NCI-H2227 (cell line): ENCODE measurements around the gene FAF1.
"Not testable (repeated sequence)": the region's sequence is repeated elsewhere in the genome, so short reads cannot be mapped to it uniquely, and the experiment has no call there.

ENCODE experiments used
- DNase-seq: peaks from one replicate; lab custom pipeline; 2025; ENCODE audit not compliant: unreplicated experiment; lab: John Stamatoyannopoulos, UW

Gene FAF1

GRCh38 chr1:50852889-50853288 lies 107.2 kb downstream of the FAF1 start:
- DNase-seq: no peak

DNA sequence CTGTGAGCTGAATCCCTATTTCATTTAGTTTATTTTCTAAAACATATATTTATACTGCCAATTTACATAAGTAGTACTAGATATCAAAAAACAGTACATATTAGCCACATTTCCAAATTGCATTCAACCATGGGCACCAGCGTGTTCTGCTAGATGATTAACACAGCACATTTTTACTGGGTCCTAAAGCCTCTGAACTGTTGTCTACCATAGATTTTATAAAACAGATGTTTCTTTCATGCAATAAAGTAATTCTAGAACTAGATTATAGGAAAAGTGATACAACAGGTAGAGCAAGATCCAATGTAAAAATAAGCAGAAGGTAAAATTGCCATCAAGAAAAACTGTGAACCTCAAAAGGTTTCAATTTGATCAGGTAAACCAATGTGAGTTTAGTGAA lies 108.6 kb downstream of the FAF1 start:
- no peak for DNase-seq

- no peak for DNase-seq
Measured at GRCh38 chr1:50851034-50851433, 109.0 kb downstream of the FAF1 start.

DNA sequence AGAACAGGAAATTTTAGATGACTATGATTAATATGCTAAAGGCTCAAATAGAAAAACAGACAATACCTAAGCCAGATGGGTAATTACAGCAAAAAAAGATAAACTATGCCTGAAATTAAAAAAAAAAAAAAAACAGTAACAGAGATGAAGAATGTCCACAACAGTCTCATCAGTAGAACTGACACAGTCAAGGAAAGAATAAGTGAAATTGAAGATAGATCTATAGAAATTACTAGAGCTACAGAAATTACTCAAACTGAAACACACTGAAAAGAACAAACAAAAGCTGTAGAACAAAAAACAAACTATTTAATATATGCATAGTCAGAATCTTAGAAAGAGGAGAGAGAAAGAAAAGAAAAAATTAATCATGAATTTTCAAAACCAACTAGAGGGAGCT lies 112.8 kb downstream of the FAF1 start:
- no peak for DNase-seq

DNA sequence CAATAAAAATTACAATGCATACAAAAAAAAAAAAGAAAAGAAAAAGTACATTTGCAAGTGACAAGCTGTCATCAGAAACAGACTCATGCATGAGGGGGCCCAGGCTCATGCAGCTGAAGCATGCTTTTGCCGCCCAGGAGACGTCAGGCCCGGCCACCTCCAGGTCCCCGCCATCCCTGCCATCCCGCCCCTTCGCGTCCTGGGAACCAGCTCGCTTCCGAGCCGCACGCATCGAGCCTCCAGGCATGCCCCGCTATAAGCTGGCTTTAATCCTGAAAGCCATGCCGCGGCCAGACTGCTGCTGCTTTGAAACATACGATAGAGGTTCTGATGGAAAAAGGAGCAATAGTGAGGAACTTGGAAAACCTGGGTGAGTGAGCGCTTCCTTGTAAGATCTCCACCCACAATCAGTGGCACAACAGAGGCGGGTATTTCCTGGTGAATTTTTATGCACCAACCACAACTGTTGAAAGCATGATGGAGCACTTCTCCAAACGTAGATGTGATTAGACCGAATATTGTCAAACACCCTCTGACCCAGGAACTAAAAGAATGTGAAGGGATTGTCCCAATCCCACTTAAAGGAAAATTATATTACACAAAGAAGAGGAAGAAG lies 113.7 kb downstream of the FAF1 start:
- DNase-seq: no peak

DNA sequence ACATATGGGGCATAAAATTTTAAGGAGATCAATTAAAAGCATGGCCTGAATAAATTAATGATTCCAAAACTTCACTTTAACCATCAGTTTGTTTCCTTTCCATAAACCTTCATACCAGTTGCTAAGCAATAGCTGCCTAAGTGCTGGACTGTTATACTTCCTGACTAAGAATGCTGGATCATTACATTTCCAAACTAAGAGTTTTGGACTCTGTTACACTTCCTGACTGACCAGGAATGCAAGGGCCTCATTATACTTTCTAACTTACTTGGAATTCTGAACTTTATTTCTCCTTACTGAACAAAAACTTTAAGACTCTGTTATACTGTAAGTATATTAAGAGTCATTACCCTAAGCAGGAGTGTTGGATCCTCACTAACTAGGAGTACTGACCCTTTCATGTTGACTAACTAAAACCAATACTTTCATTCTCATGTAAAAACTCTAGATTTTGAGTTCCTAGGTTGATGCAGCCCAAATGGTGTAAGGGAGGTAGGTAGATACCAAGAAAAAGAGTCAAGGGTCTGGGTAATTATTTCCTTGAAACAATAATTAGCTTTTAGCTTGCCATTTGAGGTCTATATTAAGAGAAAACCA lies 118.2 kb downstream of the FAF1 start:
- DNase-seq: no peak

DNA sequence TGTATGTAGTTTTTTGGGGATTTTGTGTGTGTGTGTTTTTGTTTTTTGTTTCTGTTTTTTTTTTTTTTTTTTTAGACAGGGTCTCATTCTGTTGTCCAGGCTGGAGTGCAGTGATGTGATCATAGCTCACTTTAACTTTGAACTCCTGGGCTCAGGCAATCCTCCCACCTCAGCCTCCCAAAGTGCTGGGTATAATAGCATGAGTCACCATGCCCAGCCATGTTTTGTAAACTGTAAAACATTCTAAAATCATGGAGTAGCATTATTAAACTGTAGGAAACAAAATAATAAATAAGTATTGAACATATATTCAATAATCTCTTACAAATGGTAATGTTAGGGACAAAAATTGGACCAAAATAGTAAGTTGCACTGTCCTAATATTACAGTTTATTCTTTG lies 124.0 kb downstream of the FAF1 start:
- no peak for DNase-seq

GRCh38 chr1:50833216-50833615 lies 126.9 kb downstream of the FAF1 start:
- DNase-seq: no peak

DNA sequence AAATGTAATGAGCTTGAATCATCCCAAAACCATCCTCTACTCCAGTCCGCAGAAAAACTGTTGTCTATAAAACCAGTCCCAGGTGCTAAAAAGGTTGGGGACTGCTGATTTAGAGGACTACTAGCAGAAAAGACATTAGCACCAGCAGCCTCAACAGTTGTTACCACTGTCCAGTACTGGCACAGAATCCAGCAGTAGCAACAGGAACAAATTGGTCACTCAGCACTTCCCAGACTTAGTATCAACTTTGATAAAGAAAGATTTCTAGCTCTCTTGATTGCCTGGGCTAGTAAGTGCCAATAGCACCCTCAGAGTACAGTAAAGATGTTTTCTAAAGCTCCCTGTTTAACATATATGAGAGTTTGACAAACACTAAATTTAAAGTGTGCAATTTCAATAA lies 127.9 kb downstream of the FAF1 start:
- no peak for DNase-seq

GRCh38 chr1:50831300-50832061 lies 128.6 kb downstream of the FAF1 start:
- no peak for DNase-seq

DNA sequence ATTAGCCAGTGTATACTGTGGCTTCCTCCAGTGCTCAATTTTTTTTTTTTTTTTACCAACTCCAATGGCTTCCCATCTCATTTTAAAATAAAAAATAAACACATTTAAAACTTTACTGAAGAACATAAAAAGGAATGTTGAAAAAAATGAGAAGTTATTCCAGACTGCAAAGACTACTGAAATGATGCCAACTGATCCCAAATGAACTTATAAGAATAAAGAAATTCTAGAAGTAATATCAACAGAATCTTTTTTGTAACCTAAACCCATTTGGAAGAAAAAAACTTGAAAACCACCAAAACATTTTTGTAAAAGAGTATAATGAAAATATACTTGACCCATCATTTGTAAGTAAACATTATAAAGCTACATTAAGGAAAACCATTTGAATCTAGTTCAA lies 129.4 kb downstream of the FAF1 start:
- DNase-seq: no peak

DNA sequence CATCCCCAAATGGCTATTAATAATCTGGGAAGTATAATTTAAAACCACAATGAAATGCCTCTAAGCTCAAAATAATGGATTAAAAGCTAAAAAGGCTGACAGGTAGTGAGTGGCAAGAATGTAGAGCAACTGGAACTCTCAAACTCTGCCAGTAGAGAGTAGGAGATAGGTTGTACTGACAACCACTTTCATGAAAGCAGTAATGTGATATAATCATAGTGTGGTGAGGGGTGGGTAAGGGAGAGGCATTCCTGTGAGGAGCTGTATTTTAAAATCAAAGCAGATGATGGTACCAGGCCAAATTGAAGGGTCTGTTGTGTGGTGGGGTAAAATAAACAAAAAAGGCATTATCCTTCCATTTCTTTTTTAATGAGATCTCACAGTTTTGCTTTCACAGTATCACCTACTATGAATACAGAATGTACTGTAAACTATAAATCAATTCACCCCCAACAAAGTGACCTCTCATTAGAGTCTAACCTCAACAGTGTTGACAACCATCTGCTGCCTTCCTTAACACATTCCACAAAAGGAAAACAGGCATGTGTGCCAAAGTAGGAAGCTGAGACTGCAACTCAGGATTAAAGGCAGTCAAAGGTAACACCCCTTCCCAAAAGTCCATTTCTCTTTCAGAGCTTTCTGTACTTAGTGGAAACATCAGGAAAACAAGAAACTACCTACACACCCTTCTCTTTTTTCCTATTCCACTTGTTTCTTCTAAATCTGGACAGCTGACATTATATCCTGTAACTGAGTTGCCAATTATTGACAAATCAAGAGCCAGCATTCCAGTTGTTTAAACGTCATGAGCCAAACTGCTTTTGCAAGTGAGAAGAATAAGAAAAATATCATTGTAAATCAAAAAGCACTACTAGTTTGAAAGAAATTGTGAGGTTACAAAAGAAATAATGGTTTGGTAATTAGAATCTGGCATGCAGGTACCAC lies 130.8 kb downstream of the FAF1 start:
- peak; percentile 16 for DNase-seq

GRCh38 chr1:50827546-50827945 lies 132.5 kb downstream of the FAF1 start:
- no peak for DNase-seq

DNA sequence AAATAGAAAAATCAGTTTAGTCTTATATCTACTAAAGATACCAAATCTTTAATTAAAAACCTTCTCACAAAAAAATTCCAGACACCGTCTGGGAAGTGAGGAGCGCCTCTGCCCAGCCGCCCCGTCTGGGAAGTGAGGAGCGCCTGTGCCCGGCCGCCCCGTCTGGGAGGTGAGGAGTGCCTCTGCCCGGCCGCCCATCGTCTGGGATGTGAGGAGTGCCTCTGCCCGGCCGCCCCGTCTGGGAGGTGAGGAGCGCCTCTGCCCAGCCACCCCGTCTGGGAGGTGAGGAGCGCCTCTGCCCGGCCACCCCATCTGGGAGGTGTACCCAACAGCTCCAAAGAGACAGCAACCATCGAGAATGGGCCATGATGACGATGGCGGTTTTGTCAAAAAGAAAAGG lies 133.3 kb downstream of the FAF1 start:
- DNase-seq: not testable (repeated sequence)

GRCh38 chr1:50822035-50822776 lies 137.9 kb downstream of the FAF1 start:
- DNase-seq: no peak

DNA sequence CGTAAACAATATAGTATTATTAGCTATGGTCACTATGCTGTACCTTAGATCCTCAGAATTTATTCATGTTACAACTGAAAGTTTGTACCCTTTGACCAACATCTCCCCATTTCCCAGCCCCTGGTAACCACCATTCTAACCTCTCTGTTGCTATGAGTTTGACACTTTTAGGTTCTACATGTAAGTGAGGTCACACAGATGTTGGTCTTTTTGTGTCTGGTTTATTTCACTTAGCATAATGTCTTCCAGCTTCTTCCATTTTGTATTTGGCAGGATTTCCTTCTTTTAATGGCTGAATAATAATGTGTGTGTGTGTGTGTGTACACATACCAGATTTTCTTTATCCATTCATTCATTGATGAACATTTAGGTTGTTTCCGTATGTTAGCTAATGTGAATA lies 139.5 kb downstream of the FAF1 start:
- DNase-seq: no peak

DNA sequence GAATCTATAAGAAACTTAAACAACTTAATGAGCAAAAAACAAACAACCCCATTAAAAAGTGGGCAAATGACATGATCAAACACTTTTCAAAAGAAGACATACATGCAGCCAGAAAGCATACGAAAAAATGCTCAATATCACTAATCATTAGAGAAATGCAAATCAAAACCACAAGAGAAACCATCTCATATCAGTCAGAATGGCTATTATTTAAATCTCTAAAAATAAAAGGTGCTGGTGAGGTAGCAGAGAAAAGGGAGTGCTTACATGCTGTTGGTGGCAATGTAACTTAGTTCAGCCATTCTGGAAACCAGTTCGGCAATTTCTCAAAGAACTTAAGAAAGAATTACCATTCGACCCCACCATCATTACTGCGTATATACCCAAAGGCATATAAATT lies 147.7 kb downstream of the FAF1 start:
- no peak for DNase-seq

GRCh38 chr1:50808296-50808695 lies 151.8 kb downstream of the FAF1 start:
- DNase-seq: no peak

DNA sequence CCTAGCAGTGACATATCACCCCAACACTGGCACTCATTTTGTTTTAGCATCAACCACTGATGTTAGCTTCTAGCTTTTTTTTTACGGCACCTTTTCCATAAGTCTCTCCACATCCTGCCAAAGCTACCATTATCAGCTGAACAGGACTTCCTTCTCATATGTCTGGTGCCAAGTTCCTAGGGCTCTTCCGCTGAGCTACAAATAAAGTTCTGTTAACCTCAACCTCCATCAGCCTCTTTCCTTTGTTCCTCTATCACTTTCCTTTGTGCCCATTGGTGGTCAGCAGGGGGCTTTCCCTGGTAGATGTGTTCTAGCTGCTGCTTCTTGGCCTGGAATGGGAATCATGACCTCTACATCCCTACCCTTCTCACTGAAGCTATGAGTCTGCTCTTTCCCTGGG lies 163.8 kb downstream of the FAF1 start:
- DNase-seq: no peak

DNA sequence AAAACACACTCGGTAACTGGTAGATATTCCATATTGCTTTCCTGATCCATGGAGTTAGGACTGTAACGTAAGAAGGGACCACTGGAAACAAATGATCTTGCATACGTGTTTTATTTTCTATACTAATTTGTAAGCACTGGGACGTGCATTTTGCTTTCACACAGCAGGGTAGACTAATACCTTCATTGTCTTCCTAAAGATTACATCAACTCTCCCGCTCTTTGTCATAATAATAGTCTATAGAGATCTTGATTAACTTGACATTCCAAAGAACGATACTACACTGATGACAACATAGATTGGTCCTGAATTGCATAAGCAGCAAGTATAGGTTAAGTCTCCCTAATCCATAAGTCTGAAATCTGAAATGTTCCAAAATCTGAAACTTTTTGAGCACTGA lies 166.5 kb downstream of the FAF1 start:
- DNase-seq: no peak

- no peak for DNase-seq
Measured at GRCh38 chr1:50787266-50787665, 172.8 kb downstream of the FAF1 start.
